Adrenal gland (tissue), 5 donors: ENCODE results near the gene FBXO3.

ENCODE experiments used
- POLR2A ChIP-seq, 2 donors: fragments of 450-650 bp; IDR thresholded peaks; one replicate each; pipeline ENCODE4 v1.6.1; 2017; ENCODE audit warnings: antibody characterized with exemption in 2 of 2, mild to moderate bottlenecking in 2 of 2, moderate library complexity in 1 of 2
- TF ChIP-seq, protein P1 (sequence below), 6 experiments: fragments of 450-650 bp in 4 of 6; fragments of 200-600 bp in 2 of 6; sonication (generic) in 1 of 6; IDR thresholded peaks; 1 replicate in 5 of 6; 2 replicates in 1 of 6; pipeline versions ENCODE4 v1.5.1 to v1.8.0; 2016 to 2021; ENCODE audit warnings: antibody characterized with exemption in 6 of 6, mild to moderate bottlenecking in 2 of 6, moderate library complexity in 1 of 6
- donor health status: DM: no; HTN: no; CAD: no.

DNA sequence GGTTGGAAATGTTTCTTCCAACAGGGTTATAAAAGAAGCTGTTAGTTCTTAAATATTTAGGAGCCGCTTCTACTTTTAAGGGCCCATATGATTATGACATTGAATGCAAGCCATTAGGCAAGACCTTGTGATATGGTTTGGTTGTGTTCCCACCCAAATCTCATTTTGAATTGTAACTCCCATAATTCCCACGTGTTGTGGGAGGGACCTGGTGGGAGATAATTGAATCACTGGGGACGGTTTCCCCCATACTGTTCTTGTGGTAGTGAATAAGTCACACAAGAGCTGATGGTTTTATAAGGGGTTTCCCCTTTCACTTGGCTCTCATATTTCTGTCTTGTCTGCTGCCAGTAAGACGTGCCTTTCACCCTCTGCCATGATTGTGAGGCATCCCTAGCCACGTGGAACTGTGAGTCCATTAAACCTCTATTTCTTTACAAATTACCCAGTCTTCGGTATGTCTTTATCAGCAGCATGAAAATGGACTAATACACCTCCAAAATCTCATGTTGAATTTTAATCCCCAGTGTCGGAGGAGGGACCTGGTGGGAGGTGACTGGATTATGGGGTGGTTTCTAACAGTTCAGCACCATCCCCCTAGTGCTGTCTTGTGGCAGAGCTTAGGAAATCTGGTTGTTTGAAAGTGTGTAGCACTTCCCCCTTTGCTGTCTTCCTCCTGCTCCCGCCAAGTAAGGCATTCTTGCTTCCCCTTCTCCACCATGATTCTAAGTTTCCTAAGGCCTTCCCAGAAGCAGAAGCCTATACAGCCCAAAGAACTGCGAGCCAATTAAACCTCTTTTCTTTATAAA, 42.4 kb downstream of the FBXO3 start:
- TF ChIP-seq, protein P1, sequence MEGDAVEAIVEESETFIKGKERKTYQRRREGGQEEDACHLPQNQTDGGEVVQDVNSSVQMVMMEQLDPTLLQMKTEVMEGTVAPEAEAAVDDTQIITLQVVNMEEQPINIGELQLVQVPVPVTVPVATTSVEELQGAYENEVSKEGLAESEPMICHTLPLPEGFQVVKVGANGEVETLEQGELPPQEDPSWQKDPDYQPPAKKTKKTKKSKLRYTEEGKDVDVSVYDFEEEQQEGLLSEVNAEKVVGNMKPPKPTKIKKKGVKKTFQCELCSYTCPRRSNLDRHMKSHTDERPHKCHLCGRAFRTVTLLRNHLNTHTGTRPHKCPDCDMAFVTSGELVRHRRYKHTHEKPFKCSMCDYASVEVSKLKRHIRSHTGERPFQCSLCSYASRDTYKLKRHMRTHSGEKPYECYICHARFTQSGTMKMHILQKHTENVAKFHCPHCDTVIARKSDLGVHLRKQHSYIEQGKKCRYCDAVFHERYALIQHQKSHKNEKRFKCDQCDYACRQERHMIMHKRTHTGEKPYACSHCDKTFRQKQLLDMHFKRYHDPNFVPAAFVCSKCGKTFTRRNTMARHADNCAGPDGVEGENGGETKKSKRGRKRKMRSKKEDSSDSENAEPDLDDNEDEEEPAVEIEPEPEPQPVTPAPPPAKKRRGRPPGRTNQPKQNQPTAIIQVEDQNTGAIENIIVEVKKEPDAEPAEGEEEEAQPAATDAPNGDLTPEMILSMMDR (IDR thresholded peaks at IDR 0.05): no peak
- no peak for TF ChIP-seq POLR2A (IDR thresholded peaks at IDR 0.05)
